Loucy (cell line): ENCODE measurements around the gene RPS6KA6.

ENCODE experiments used
- H2AFZ ChIP-seq: fragments of 200-600 bp; sonication (generic); 2 replicates; pipeline ENCODE4 v1.6.0; 2016; ENCODE audit warnings: antibody characterized with exemption, mild to moderate bottlenecking, low read length, moderate library complexity
- H3F3A ChIP-seq: fragments of 200-600 bp; 2 replicates; pipeline ENCODE4 v1.6.0; 2016; ENCODE audit warnings: antibody characterized with exemption, low read depth, mild to moderate bottlenecking
- H3K27me3 ChIP-seq: fragments of 200-600 bp; sonication (generic); 2 replicates; pipeline ENCODE4 v1.6.1; 2014; ENCODE audit warnings: low read length, mild to moderate bottlenecking; ENCODE audit not compliant: insufficient read depth, poor library complexity, severe bottlenecking
- H3K36me3 ChIP-seq: fragments of 200-600 bp; sonication (generic); 2 replicates; pipeline ENCODE4 v1.6.1; 2016; ENCODE audit warnings: low read length; ENCODE audit not compliant: insufficient read depth
- H3K4me1 ChIP-seq: fragments of 200-600 bp; sonication (generic); 2 replicates; pipeline ENCODE4 v1.5.1; 2014; ENCODE audit warnings: low read length, mild to moderate bottlenecking; ENCODE audit not compliant: insufficient read depth, poor library complexity, severe bottlenecking
- H3K4me2 ChIP-seq: fragments of 200-600 bp; sonication (generic); 2 replicates; pipeline ENCODE4 v1.6.0; 2014; ENCODE audit warnings: antibody characterized with exemption, low read length, low read depth, mild to moderate bottlenecking; ENCODE audit not compliant: poor library complexity, severe bottlenecking
- H3K4me3 ChIP-seq: fragments of 200-600 bp; sonication (generic); 2 replicates; pipeline ENCODE4 v1.5.1; 2014; ENCODE audit warnings: low read length, mild to moderate bottlenecking, mixed read lengths; ENCODE audit not compliant: poor library complexity, severe bottlenecking
- H3K79me2 ChIP-seq: fragments of 200-600 bp; sonication (generic); 2 replicates; pipeline ENCODE4 v1.6.1; 2014; ENCODE audit warnings: low read length; ENCODE audit not compliant: insufficient read depth
- H3K9ac ChIP-seq: fragments of 200-600 bp; sonication (generic); 2 replicates; pipeline ENCODE4 v1.6.0; 2014; ENCODE audit warnings: mild to moderate bottlenecking, low read depth, low read length, moderate library complexity; ENCODE audit not compliant: poor library complexity, severe bottlenecking
- H3K9me2 ChIP-seq: fragments of 200-600 bp; sonication (generic); replicated peaks from 2 replicates; pipeline ENCODE4 v1.6.1; 2016; ENCODE audit warnings: low read depth, low read length, mixed read lengths
- H3K9me3 ChIP-seq: fragments of 200-600 bp; sonication (generic); 2 replicates; pipeline ENCODE4 v1.6.1; 2014; ENCODE audit warnings: mild to moderate bottlenecking, antibody characterized with exemption, low read length, low read depth; ENCODE audit not compliant: insufficient read depth
- H4K20me1 ChIP-seq: fragments of 200-600 bp; sonication (generic); 2 replicates; pipeline ENCODE4 v1.6.0; 2014; ENCODE audit warnings: antibody characterized with exemption, low read length, mild to moderate bottlenecking; ENCODE audit not compliant: insufficient read depth, poor library complexity, severe bottlenecking
- CTCF ChIP-seq: fragments of 200-600 bp; sonication (generic); conservative IDR thresholded peaks from 2 replicates; pipeline ENCODE4 v1.5.1; 2014; ENCODE audit warnings: mild to moderate bottlenecking, antibody characterized with exemption, low read length
- EZH2phosphoT487 ChIP-seq: fragments of 200-600 bp; IDR thresholded peaks from 2 replicates; pipeline ENCODE4 v1.6.1; 2018; ENCODE audit warnings: antibody characterized with exemption, mild to moderate bottlenecking, moderate library complexity, borderline replicate concordance

Gene RPS6KA6

DNA sequence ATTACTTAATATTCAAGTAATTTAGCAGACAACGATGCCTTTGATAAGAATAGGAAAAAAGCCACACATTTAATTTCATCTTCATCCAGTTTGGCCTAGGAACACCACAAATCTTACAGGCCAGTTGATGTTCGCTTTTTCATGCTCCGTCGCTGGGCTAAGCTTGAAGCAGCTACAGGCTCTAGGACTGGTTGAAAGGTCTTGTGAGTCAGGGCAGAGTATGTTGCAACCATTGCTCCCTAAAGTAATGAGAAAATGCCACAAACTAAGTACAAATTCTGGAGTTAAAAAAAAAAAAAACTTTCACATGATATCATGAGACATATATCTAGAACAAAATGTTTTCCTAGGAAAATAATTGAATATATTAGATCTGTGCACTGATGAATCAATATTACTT lies 123.8 kb downstream of the RPS6KA6 start:
- H4K20me1 ChIP-seq: no peaks in the 10 kb centered on the region
- H3K4me2 ChIP-seq: no peak overlapping the region
- H3K4me1 ChIP-seq: no peaks in the 10 kb centered on the region
- H3F3A ChIP-seq: no peaks in the 10 kb centered on the region
- H3K4me3 ChIP-seq: no peak overlapping the region
- H2AFZ ChIP-seq: no peak overlapping the region
- no peaks in the 10 kb centered on the region for H3K36me3 ChIP-seq
- H3K9me2 ChIP-seq: no peaks in the 10 kb centered on the region
- H3K27me3 ChIP-seq: no peaks in the 10 kb centered on the region
- H3K9me3 ChIP-seq: no peaks in the 10 kb centered on the region
- no peak for TF ChIP-seq EZH2phosphoT487
- TF ChIP-seq CTCF: no peak
- no peaks in the 10 kb centered on the region for H3K79me2 ChIP-seq
- no peak overlapping the region for H3K9ac ChIP-seq

- no peaks in the 10 kb centered on the region for H3K79me2 ChIP-seq
- TF ChIP-seq CTCF (no peak), EZH2phosphoT487 (no peak)
- H3K4me3 ChIP-seq: no peak overlapping the region
- no peaks in the 10 kb centered on the region for H3K36me3 ChIP-seq
- no peak overlapping the region for H2AFZ ChIP-seq
- H3K9me3 ChIP-seq: no peaks in the 10 kb centered on the region
- H3K4me2 ChIP-seq: no peak overlapping the region
- no peaks in the 10 kb centered on the region for H4K20me1 ChIP-seq
- no peaks in the 10 kb centered on the region for H3K9me2 ChIP-seq
- H3K4me1 ChIP-seq: no peaks in the 10 kb centered on the region
- H3F3A ChIP-seq: no peaks in the 10 kb centered on the region
- no peaks in the 10 kb centered on the region for H3K27me3 ChIP-seq
- no peak overlapping the region for H3K9ac ChIP-seq
Measured at GRCh38 chrX:84047339-84047738, 140.7 kb downstream of the RPS6KA6 start.

- H3K27me3 ChIP-seq: no peaks in the 10 kb centered on the region
- H3K9me2 ChIP-seq: no peaks in the 10 kb centered on the region
- no peaks in the 10 kb centered on the region for H3F3A ChIP-seq
- no peaks in the 10 kb centered on the region for H3K79me2 ChIP-seq
- H3K4me1 ChIP-seq: no peaks in the 10 kb centered on the region
- no peak overlapping the region for H3K4me3 ChIP-seq
- TF ChIP-seq EZH2phosphoT487: no peak
- peak; percentile 71 for TF ChIP-seq CTCF
- no peaks in the 10 kb centered on the region for H3K9me3 ChIP-seq
- H3K9ac ChIP-seq: no peak overlapping the region
- no peaks in the 10 kb centered on the region for H3K36me3 ChIP-seq
- H3K4me2 ChIP-seq: no peak overlapping the region
- no peaks in the 10 kb centered on the region for H4K20me1 ChIP-seq
- peak overlapping the region; percentile 43; the same call in 1 of the 2 replicates for H2AFZ ChIP-seq
Measured at GRCh38 chrX:84046403-84046984, 141.5 kb downstream of the RPS6KA6 start.
